Heart left ventricle (tissue), 16 donors: ENCODE measurements around the gene PAWR. TPM values are rescaled to one million over a fixed set of nuclear protein-coding genes. Genes with fewer than 3 reads are reported as not detected.

ENCODE experiments used
- ATAC-seq, 4 donors: fragments of 200-7000 bp; cut with Tn5 transposase; one replicate each; pipeline ENCODE4 v1.9.1; 2020 to 2022; ENCODE audit warnings: moderate library complexity in 4 of 4, mild to moderate bottlenecking in 3 of 4, moderate number of reproducible peaks in 1 of 4
- DNase-seq, 5 donors: peaks; one replicate each; pipeline ENCODE4 v3.0.0-alpha.2; 2020
- H3K27ac ChIP-seq, 12 donors: fragments of 200-600 bp; sonication (generic) in 4 of 12; one replicate each; pipeline versions ENCODE4 v1.5.0 to v1.8.0; 2016 to 2022; ENCODE audit warnings: mild to moderate bottlenecking in 2 of 12
- H3K27me3 ChIP-seq, 9 donors: fragments of 200-600 bp; sonication (generic) in 2 of 9; one replicate each; pipeline versions ENCODE4 v1.5.1 to v1.8.0; 2016 to 2022; ENCODE audit warnings: mild to moderate bottlenecking in 3 of 9
- H3K36me3 ChIP-seq, 9 donors: fragments of 200-600 bp; sonication (generic) in 2 of 9; one replicate each; pipeline versions ENCODE4 v1.5.0 to v1.8.0; 2018 to 2022; ENCODE audit warnings: mild to moderate bottlenecking in 2 of 9
- H3K4me1 ChIP-seq, 12 donors: fragments of 200-600 bp; sonication (generic) in 4 of 12; one replicate each; pipeline versions ENCODE4 v1.5.0 to v1.8.0; 2016 to 2022; ENCODE audit warnings: mild to moderate bottlenecking in 3 of 12
- H3K4me3 ChIP-seq, 12 donors: fragments of 200-600 bp; sonication (generic) in 4 of 12; one replicate each; pipeline versions ENCODE4 v1.5.0 to v1.8.0; 2017 to 2022; ENCODE audit warnings: mild to moderate bottlenecking in 9 of 12, moderate library complexity in 4 of 12
- H3K9me3 ChIP-seq, 12 donors: fragments of 200-600 bp; sonication (generic) in 4 of 12; one replicate each; pipeline versions ENCODE4 v1.5.0 to v1.8.0; 2016 to 2022; ENCODE audit warnings: mild to moderate bottlenecking in 1 of 12
- POLR2A ChIP-seq, 2 donors: fragments of 450-650 bp; IDR thresholded peaks; one replicate each; pipeline ENCODE4 v1.6.1; 2017; ENCODE audit warnings: antibody characterized with exemption in 2 of 2, mild to moderate bottlenecking in 2 of 2, moderate library complexity in 2 of 2
- WGBS, 4 donors: extraction: QIAGEN DNeasy Blood & Tissue Kit in 2 of 4; methylation state at CpG; one replicate each; pipeline versions ENCODE4 v1.1.5 to v1.1.7; 2013 to 2018; 5-methylcytosine and 5-hydroxymethylcytosine counted together
- intact Hi-C, 10 donors: fragments of 100-400 bp; cut with DNase I; formaldehyde crosslinking; loops; one replicate each; pipeline versions ENCODE4 v1.11.1 to v1.14.2; 2022
- polyA plus RNA-seq, 2 donors: library from polyadenylated mRNA; stranded (reverse); fragments of 200-250 nt; gene quantifications; one replicate each; pipeline ENCODE4 v1.2.3, GENCODE V29; 2013
- total RNA-seq, 9 donors: library from RNA; depleted of rRNA in 2 of 9; stranded (reverse); fragments of >200 nt in 2 of 9; fragmentation: NEBNext Ultra II Directional in 3 of 9; extraction: Animal tissue kit (Norgen Biotek cat#: 25700) in 3 of 9; gene quantifications; one replicate each; pipeline versions ENCODE4 v1.1.0 to v1.2.4, GENCODE V29; 2016 to 2023
- TF ChIP-seq, protein P1 (sequence below), 12 donors: fragments of 200-600 bp; sonication (generic) in 4 of 12; IDR thresholded peaks; one replicate each; pipeline versions ENCODE4 v1.5.0 to v1.8.0; 2018 to 2022; ENCODE audit warnings: antibody characterized with exemption in 12 of 12, mild to moderate bottlenecking in 5 of 12
- donor health status: ischemic (EF 13 %, LVEDD 7.1; RV severe dilation, severe dysfunction).
- donor health status: healthy with polysubstance abuse.
- donor health status: DM: no; HTN: yes; CAD: no.
- donor health status: DM: no; HTN: no; CAD: no.
- donor health status: ischemic (EF 25% LVEDD 6.9; RV normal size, moderate dysfunction).
- donor health status: ischemic (EF 25% LVEDD 5.7; RV mildly dilated, moderate dysfunction).
- donor health status: healthy.
- donor health status: DM: yes; HTN: yes; CAD: no.
- donor health status: ischemic (EF 35%, LVEDD 5.7; RV mildly dilated, moderate dysfunction).
- donor health status: nonischemic (EF 11% LVEDD 7.7; RV severe dilation, severe dysfunction).
- donor health status: DM: yes; HTN: yes; CAD: no.
- donor health status: PGD.
- donor health status: ischemic (EF 29% LVEDD 5.4; RV normal size, mild dysfunction).
- donor health status: nonischemic (EF 23%, LVEDD 6.1; RV moderate dilation, normal function).

The PAWR gene
- total and polyA plus RNA-seq, 11 donors, result 4.8 to 29.0 (median 11.0) TPM

GRCh38 chr12:79561401-79562132 lies 129.2 kb downstream of the PAWR start:
- H3K36me3 ChIP-seq, result peaks cover 0 to 3% (median 0%) of the 10 kb centered on the region in 9 donors
- WGBS, 4 donors, result 96 to 98% (median 97%) methylated on average over 25 to 35 of the region's 35 CpGs
- no peak overlapping the region for H3K27ac ChIP-seq
- H3K27me3 ChIP-seq, result no peaks in the 10 kb centered on the region
- ATAC-seq (no peak), DNase-seq (no peak)
- H3K4me1 ChIP-seq, result peaks cover 0 to 35% (median 7%) of the 10 kb centered on the region in 12 donors
- peaks cover 0 to 18% (median 0%) of the 10 kb centered on the region in 12 donors for H3K9me3 ChIP-seq
- intact Hi-C loops, result loop anchor here in 1 of 10 donors (5.0 kb wide), 1 partner anchor 176 kb away; no protein-coding TSS in a partner anchor
- no peak overlapping the region for H3K4me3 ChIP-seq
- TF ChIP-seq, protein P1, sequence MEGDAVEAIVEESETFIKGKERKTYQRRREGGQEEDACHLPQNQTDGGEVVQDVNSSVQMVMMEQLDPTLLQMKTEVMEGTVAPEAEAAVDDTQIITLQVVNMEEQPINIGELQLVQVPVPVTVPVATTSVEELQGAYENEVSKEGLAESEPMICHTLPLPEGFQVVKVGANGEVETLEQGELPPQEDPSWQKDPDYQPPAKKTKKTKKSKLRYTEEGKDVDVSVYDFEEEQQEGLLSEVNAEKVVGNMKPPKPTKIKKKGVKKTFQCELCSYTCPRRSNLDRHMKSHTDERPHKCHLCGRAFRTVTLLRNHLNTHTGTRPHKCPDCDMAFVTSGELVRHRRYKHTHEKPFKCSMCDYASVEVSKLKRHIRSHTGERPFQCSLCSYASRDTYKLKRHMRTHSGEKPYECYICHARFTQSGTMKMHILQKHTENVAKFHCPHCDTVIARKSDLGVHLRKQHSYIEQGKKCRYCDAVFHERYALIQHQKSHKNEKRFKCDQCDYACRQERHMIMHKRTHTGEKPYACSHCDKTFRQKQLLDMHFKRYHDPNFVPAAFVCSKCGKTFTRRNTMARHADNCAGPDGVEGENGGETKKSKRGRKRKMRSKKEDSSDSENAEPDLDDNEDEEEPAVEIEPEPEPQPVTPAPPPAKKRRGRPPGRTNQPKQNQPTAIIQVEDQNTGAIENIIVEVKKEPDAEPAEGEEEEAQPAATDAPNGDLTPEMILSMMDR (IDR thresholded peaks at IDR 0.05), result no peak

GRCh38 chr12:79560225-79560889 lies 130.4 kb downstream of the PAWR start:
- Histone ChIP-seq H3K27ac (peak overlapping the region in 3 of 12 donors; percentile 29 to 61 (median 35)), H3K36me3 (peaks cover 0 to 3% (median 0%) of the 10 kb centered on the region in 9 donors), H3K4me3 (no peak overlapping the region), H3K9me3 (peaks cover 0 to 18% (median 0%) of the 10 kb centered on the region in 12 donors), H3K4me1 (peaks cover 0 to 41% (median 7%) of the 10 kb centered on the region in 12 donors), H3K27me3 (no peaks in the 10 kb centered on the region)
- DNase-seq, result no peak
- no peak for ATAC-seq
- 79 to 86% (median 84%) methylated on average over 6 of the region's 6 CpGs for WGBS, 4 donors
- intact Hi-C loops, result loop anchor here in 1 of 10 donors (5.0 kb wide), 1 partner anchor 177 kb away; no protein-coding TSS in a partner anchor
- TF ChIP-seq POLR2A (IDR thresholded peaks at IDR 0.05), result no peak
- TF ChIP-seq, protein P1 (IDR thresholded peaks at IDR 0.05), result no peak

- no peak overlapping the region for H3K4me3 ChIP-seq
- peaks cover 0 to 18% (median 0%) of the 10 kb centered on the region in 12 donors for H3K9me3 ChIP-seq
- no peaks in the 10 kb centered on the region for H3K27me3 ChIP-seq
- H3K27ac ChIP-seq, result peak overlapping the region in 4 of 12 donors; percentile 30 to 81 (median 56)
- WGBS, 4 donors, result 70 to 88% (median 86%) methylated on average over 2 of the region's 2 CpGs
- TF ChIP-seq POLR2A (IDR thresholded peaks at IDR 0.05), result no peak
- TF ChIP-seq, protein P1 (IDR thresholded peaks at IDR 0.05), result no peak
- H3K36me3 ChIP-seq, result peaks cover 0 to 3% (median 0%) of the 10 kb centered on the region in 9 donors
- peaks cover 0 to 41% (median 7%) of the 10 kb centered on the region in 12 donors for H3K4me1 ChIP-seq
- intact Hi-C loops, result loop anchor here (2.0 to 10.0 kb wide), 9 partner anchors 128 to 1205 kb away; partner anchors contain the start of genes PAWR (in 2 of the 10) and PPP1R12A (in 1 of the 10)
- no peak for DNase-seq
- ATAC-seq, result no peak
These were observed 131.2 kb downstream of the PAWR start for GRCh38 chr12:79559591-79559990.
